KMS-11 (cell line): ENCODE data around the gene GRB7.

Source experiments
- H2AFZ ChIP-seq: fragments of 200-600 bp; sonication (generic); 2 replicates; pipeline ENCODE4 v1.6.1; 2016; ENCODE audit warnings: antibody characterized with exemption, mixed run types, low read depth
- H3K27ac ChIP-seq: fragments of 200-600 bp; sonication (generic); 2 replicates; pipeline ENCODE4 v1.6.1; 2016; ENCODE audit warnings: mild to moderate bottlenecking, mixed run types
- H3K27me3 ChIP-seq: fragments of 200-600 bp; sonication (generic); 2 replicates; pipeline ENCODE4 v1.6.1; 2017; ENCODE audit warnings: mild to moderate bottlenecking, low read depth, mixed run types, moderate library complexity; ENCODE audit not compliant: insufficient read depth
- H3K36me3 ChIP-seq: fragments of 200-600 bp; sonication (generic); 2 replicates; pipeline ENCODE4 v1.6.1; 2017; ENCODE audit warnings: mild to moderate bottlenecking, mixed run types; ENCODE audit not compliant: insufficient read depth
- H3K4me1 ChIP-seq: fragments of 200-600 bp; sonication (generic); 2 replicates; pipeline ENCODE4 v1.6.1; 2016; ENCODE audit warnings: mild to moderate bottlenecking, low read depth, mixed run types; ENCODE audit not compliant: poor library complexity, severe bottlenecking
- H3K4me2 ChIP-seq: fragments of 200-600 bp; sonication (generic); 2 replicates; pipeline ENCODE4 v1.7.0; 2016; ENCODE audit warnings: mild to moderate bottlenecking, mixed run types
- H3K4me3 ChIP-seq: fragments of 200-600 bp; sonication (generic); IDR thresholded peaks from 2 replicates; pipeline ENCODE4 v1.6.1; 2017; ENCODE audit warnings: low read depth, low read length, mixed read lengths; ENCODE audit not compliant: insufficient read depth
- H3K79me2 ChIP-seq: fragments of 200-600 bp; sonication (generic); 2 replicates; pipeline ENCODE4 v1.6.1; 2016; ENCODE audit warnings: low read depth, mixed run types; ENCODE audit not compliant: insufficient read depth
- H3K9ac ChIP-seq: fragments of 200-600 bp; sonication (generic); 2 replicates; pipeline ENCODE4 v1.6.1; 2016; ENCODE audit warnings: mild to moderate bottlenecking, mixed run types
- H4K20me1 ChIP-seq: fragments of 200-600 bp; sonication (generic); 2 replicates; pipeline ENCODE4 v1.6.1; 2016; ENCODE audit warnings: mild to moderate bottlenecking, mixed run types; ENCODE audit not compliant: insufficient read depth
- CTCF ChIP-seq: fragments of 200-600 bp; sonication (generic); conservative IDR thresholded peaks from 2 replicates; pipeline ENCODE4 v1.6.1; 2017; ENCODE audit warnings: low read depth, mild to moderate bottlenecking, antibody characterized with exemption, low read length, moderate library complexity, mixed read lengths

GRB7 gene

GRCh38 chr17:39702901-39703893 lies 34.5 kb upstream of the GRB7 start:
- Histone ChIP-seq H3K4me3 (no peak overlapping the region), H3K27ac (peak overlapping the region; percentile 89), H3K4me1 (peaks cover 59% of the 10 kb centered on the region), H4K20me1 (no peaks in the 10 kb centered on the region), H3K4me2 (peak overlapping the region; percentile 69), H3K79me2 (no peaks in the 10 kb centered on the region), H3K27me3 (no peaks in the 10 kb centered on the region), H2AFZ (peak overlapping the region; percentile 48; the same call in 1 of the 2 replicates), H3K9ac (peak overlapping the region; percentile 49; the same call in 1 of the 2 replicates), H3K36me3 (no peaks in the 10 kb centered on the region)
- no peak for TF ChIP-seq CTCF

- Histone ChIP-seq H3K27ac (peak overlapping the region; percentile 89), H3K4me2 (peak overlapping the region; percentile 69), H3K36me3 (no peaks in the 10 kb centered on the region), H3K27me3 (no peaks in the 10 kb centered on the region), H3K4me1 (peaks cover 59% of the 10 kb centered on the region), H4K20me1 (no peaks in the 10 kb centered on the region), H2AFZ (peak overlapping the region; percentile 48; the same call in 1 of the 2 replicates), H3K79me2 (no peaks in the 10 kb centered on the region), H3K9ac (peak overlapping the region; percentile 49; the same call in 1 of the 2 replicates), H3K4me3 (no peak overlapping the region)
- TF ChIP-seq CTCF = no peak
Observed at GRCh38 chr17:39703913-39704312, 33.8 kb upstream of the GRB7 start.

- TF ChIP-seq CTCF = no peak
- Histone ChIP-seq H3K27ac (peak overlapping the region; percentile 89), H3K4me1 (peaks cover 59% of the 10 kb centered on the region), H3K9ac (no peak overlapping the region; the same call in 1 of the 2 replicates), H2AFZ (no peak overlapping the region), H3K79me2 (no peaks in the 10 kb centered on the region), H3K4me2 (no peak overlapping the region; the same call in 1 of the 2 replicates), H3K27me3 (no peaks in the 10 kb centered on the region), H3K36me3 (no peaks in the 10 kb centered on the region), H3K4me3 (no peak overlapping the region), H4K20me1 (no peaks in the 10 kb centered on the region)
Observed at GRCh38 chr17:39704821-39705551, 32.8 kb upstream of the GRB7 start.

GRCh38 chr17:39705786-39706348 lies 31.9 kb upstream of the GRB7 start:
- TF ChIP-seq CTCF = no peak
- no peak overlapping the region for H3K9ac ChIP-seq
- no peak overlapping the region for H3K27ac ChIP-seq
- H3K4me3 ChIP-seq = no peak overlapping the region
- H3K4me1 ChIP-seq = peaks cover 59% of the 10 kb centered on the region
- no peaks in the 10 kb centered on the region for H3K79me2 ChIP-seq
- H2AFZ ChIP-seq = no peak overlapping the region
- H3K36me3 ChIP-seq = no peaks in the 10 kb centered on the region
- no peaks in the 10 kb centered on the region for H3K27me3 ChIP-seq
- H3K4me2 ChIP-seq = no peak overlapping the region
- H4K20me1 ChIP-seq = no peaks in the 10 kb centered on the region
